HepG2 (cell line): ENCODE data around the gene KIF26B. TPM values are rescaled to one million over a fixed set of nuclear protein-coding genes. Genes with fewer than 3 reads are reported as not detected.
"Not testable (repeated sequence)": the region's sequence is repeated elsewhere in the genome, so short reads cannot be mapped to it uniquely, and the experiment has no call there.

Experiments
- ATAC-seq: fragments of 200-7000 bp; cut with Tn5 transposase; 3 replicates; pipeline ENCODE4 v1.9.1; 2020; ENCODE audit warnings: mild to moderate bottlenecking, moderate library complexity
- BruUV-seq: library from RNA; stranded (reverse); fragments of 400-500 nt; replicated peaks from 2 replicates; lab custom pipeline; 2021; lab: Mats Ljungman, UMichigan
- CTCF ChIA-PET: fragments of 300-600 bp; formaldehyde crosslinking; extraction: SDS; loops from one replicate; lab custom pipeline; 2021; ENCODE audit warnings: low total read pairs, inconsistent platforms, low intra/inter-chr PET ratio; lab: Yijun Ruan, JAX
- POLR2A ChIA-PET: fragments of 350-600 bp; sonication (Branson Sonifier 250); formaldehyde crosslinking; loops from one replicate; lab custom pipeline; 2020; ENCODE audit warnings: antibody characterized with exemption, inconsistent platforms; lab: Yijun Ruan, JAX
- DNase-seq: peaks from one replicate; pipeline ENCODE4 v3.0.0-alpha.2; 2015; ENCODE audit warnings: low spot score
- FAIRE-seq: peaks from 3 replicates; lab custom pipeline; 2011; peaks lifted over from hg19 to GRCh38; lab: Jason Lieb, UNC
- H2AFZ ChIP-seq: one replicate; pipeline ENCODE4 v1.6.1; 2011; ENCODE audit warnings: low read length, inconsistent platforms
- H3K27ac ChIP-seq: fragments of 300-600 bp; 3 replicates; pipeline ENCODE4 v1.8.0; 2011; ENCODE audit warnings: mixed run types, mild to moderate bottlenecking, mixed read lengths, low read length, inconsistent platforms; ENCODE audit not compliant: insufficient read depth; ENCODE audit errors: extremely low read length
- H3K27me3 ChIP-seq, 2 experiments: fragments of 200-600 bp in 1 of 2; 2 replicates in 1 of 2; 3 replicates in 1 of 2; pipeline versions ENCODE4 v1.6.0 to v1.8.0; 2011; ENCODE audit warnings: low read length in 2 of 2, mild to moderate bottlenecking in 2 of 2, moderate library complexity in 2 of 2, inconsistent platforms in 1 of 2; ENCODE audit not compliant: insufficient read depth in 2 of 2, control insufficient read depth in 1 of 2
- H3K36me3 ChIP-seq, 2 experiments: fragments of 200-600 bp in 1 of 2; replicated peaks in 1 of 2; 2 replicates in 1 of 2; 3 replicates in 1 of 2; pipeline versions ENCODE4 v1.5.1 to v1.8.0; 2011; ENCODE audit warnings: low read length in 2 of 2, inconsistent platforms in 1 of 2; ENCODE audit not compliant: insufficient read depth in 2 of 2, control insufficient read depth in 1 of 2
- H3K4me1 ChIP-seq: 2 replicates; pipeline ENCODE4 v1.5.1; 2012; ENCODE audit warnings: low read length, inconsistent platforms; ENCODE audit not compliant: insufficient read depth
- H3K4me2 ChIP-seq: 2 replicates; pipeline ENCODE4 v1.6.0; 2011; ENCODE audit warnings: low read depth, low read length, inconsistent platforms
- H3K4me3 ChIP-seq, 3 experiments: fragments of 200-600 bp in 1 of 3; sonication (generic), shearing (Covaris generic) in 1 of 3; replicated peaks in 1 of 3; 2 replicates each; pipeline ENCODE4 v1.5.1; 2011 to 2016; ENCODE audit warnings: low read length in 3 of 3, inconsistent platforms in 2 of 3, low read depth in 2 of 3, mild to moderate bottlenecking in 2 of 3, control low read depth in 1 of 3, mixed read lengths in 1 of 3; ENCODE audit not compliant: insufficient read depth in 1 of 3
- H3K79me2 ChIP-seq: one replicate; pipeline ENCODE4 v1.6.1; 2011; ENCODE audit warnings: low read length, inconsistent platforms; ENCODE audit not compliant: insufficient read depth
- H3K9ac ChIP-seq: 2 replicates; pipeline ENCODE4 v1.6.0; 2011; ENCODE audit warnings: mild to moderate bottlenecking, low read depth, low read length, inconsistent platforms; ENCODE audit not compliant: insufficient read depth
- H3K9me3 ChIP-seq: 2 replicates; pipeline ENCODE4 v1.5.1; 2012; ENCODE audit warnings: mild to moderate bottlenecking, low read length
- H4K20me1 ChIP-seq: 2 replicates; pipeline ENCODE4 v1.6.0; 2011; ENCODE audit warnings: inconsistent platforms, mild to moderate bottlenecking, low read length, moderate library complexity; ENCODE audit not compliant: insufficient read depth
- KDM4B ChIP-seq: sonication (generic); formaldehyde crosslinking; IDR thresholded peaks from 2 replicates; pipeline ENCODE4 v1.4.0; 2020; ENCODE audit warnings: missing genetic modification reagents
- KLF9 ChIP-seq: IDR thresholded peaks from 2 replicates; pipeline ENCODE4 v1.6.1; 2016; ENCODE audit warnings: low read depth
- MYPOP ChIP-seq: sonication (generic); formaldehyde crosslinking; IDR thresholded peaks from 2 replicates; pipeline ENCODE4 v1.8.1; 2023; ENCODE audit warnings: mild to moderate bottlenecking, moderate library complexity, missing genetic modification reagents
- NFKB2 ChIP-seq: sonication (generic); formaldehyde crosslinking; IDR thresholded peaks from 2 replicates; pipeline ENCODE4 v1.4.0; 2020; ENCODE audit warnings: missing genetic modification reagents, borderline replicate concordance
- PHB2 ChIP-seq: fragments of 450-650 bp; IDR thresholded peaks from 2 replicates; pipeline ENCODE4 v1.6.1; 2018; ENCODE audit not compliant: partially characterized antibody
- SNAPC5 ChIP-seq: sonication (generic); formaldehyde crosslinking; IDR thresholded peaks from 2 replicates; pipeline ENCODE4 v1.8.1; 2023; ENCODE audit warnings: mild to moderate bottlenecking, missing genetic modification reagents, borderline replicate concordance
- USF2 ChIP-seq, 2 experiments: sonication (generic) in 1 of 2; formaldehyde crosslinking in 1 of 2; IDR thresholded peaks; 2 replicates each; pipeline versions ENCODE4 v1.5.1 to v1.6.1; 2011 to 2020; ENCODE audit warnings: borderline replicate concordance in 1 of 2, low read depth in 1 of 2, low read length in 1 of 2, mild to moderate bottlenecking in 1 of 2, missing genetic modification reagents in 1 of 2, moderate library complexity in 1 of 2
- ZNF607 ChIP-seq: sonication (generic); formaldehyde crosslinking; IDR thresholded peaks from 2 replicates; pipeline ENCODE4 v1.5.1; 2020; ENCODE audit warnings: missing genetic modification reagents, mild to moderate bottlenecking, borderline replicate concordance
- WGBS: methylation state at CpG from one replicate; pipeline ENCODE4 v1.1.6; 2017; ENCODE audit warnings: low lambda C conversion rate; 5-methylcytosine and 5-hydroxymethylcytosine counted together
- in situ Hi-C: cut with HindIII; loops from 2 replicates; pipeline ENCODE4 v1.10.0; 2017; ENCODE audit warnings: low pct_unique_long_range_greater_than_20kb; ENCODE audit not compliant: extremely low pct_ligation_motif_present
- intact Hi-C: fragments of 100-400 bp; cut with micrococcal nuclease; formaldehyde crosslinking; loops from one replicate; pipeline ENCODE4 v1.10.0; 2022; ENCODE audit not compliant: unreplicated experiment
- polyA plus RNA-seq, 8 experiments: library from polyadenylated mRNA; depleted of rRNA in 3 of 8; stranded (reverse) in 7 of 8; unstranded in 1 of 8; fragments of >200 nt; fragmentation: Illumina TruSeq in 4 of 8; extraction: Trizol in 4 of 8; gene quantifications; 2 replicates each; pipeline versions ENCODE4 v1.2.1 to v1.2.3, GENCODE V29; 2011 to 2016; ENCODE audit warnings: low read depth in 4 of 8, missing spikeins in 1 of 8, mixed read lengths in 1 of 8; ENCODE audit not compliant: insufficient read depth in 1 of 8
- total RNA-seq, 5 experiments: library from RNA; depleted of rRNA; stranded (reverse); fragments of >200 nt; fragmentation: Illumina TruSeq; extraction: Trizol; gene quantifications; 2 replicates each; pipeline ENCODE4 v1.2.3, GENCODE V29; 2016; ENCODE audit warnings: low read depth in 1 of 5
- TF ChIP-seq, protein P1 (sequence below): sonication (generic); formaldehyde crosslinking; IDR thresholded peaks from 2 replicates; pipeline ENCODE4 v1.4.0; 2020; ENCODE audit warnings: mild to moderate bottlenecking, missing genetic modification reagents

The KIF26B gene
- total and polyA plus RNA-seq, 2 of the 13 experiments (the other 11 are each of a cell fraction or from before 2014, with no cell fraction given): 0.08 to 0.09 TPM

GRCh38 chr1:245730801-245731200 is 576.0 kb downstream of the KIF26B start (continued):
- no peak for TF ChIP-seq MYPOP (CRISPR knock-in tag)
- TF ChIP-seq KDM4B (CRISPR knock-in tag): no peak

DNA sequence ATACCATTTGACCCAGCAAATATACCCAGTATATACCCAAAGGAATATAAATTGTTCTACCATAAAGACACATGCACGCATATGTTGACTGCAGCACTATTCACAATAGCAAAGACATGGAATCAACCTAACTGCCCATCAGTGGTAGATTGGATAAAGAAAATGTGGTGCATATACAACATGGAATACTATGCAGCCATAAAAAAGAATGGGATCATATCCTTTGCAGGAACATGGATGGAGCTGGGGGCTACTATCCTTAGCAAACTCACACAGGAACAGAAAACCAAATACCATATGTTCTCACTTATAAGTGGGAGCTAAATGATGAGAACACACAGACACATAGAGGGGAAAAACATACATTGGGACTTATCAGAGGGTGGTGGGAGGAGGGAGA is 585.6 kb downstream of the KIF26B start:
- H3K4me1 ChIP-seq, FAIRE-seq, POLR2A ChIA-PET, H3K9ac ChIP-seq, H2AFZ ChIP-seq, H3K79me2 ChIP-seq, H3K27ac ChIP-seq, H3K9me3 ChIP-seq, H3K27me3 ChIP-seq, H3K4me3 ChIP-seq, ATAC-seq, BruUV-seq, in situ Hi-C loops, H3K4me2 ChIP-seq, CTCF ChIA-PET, DNase-seq, intact Hi-C loops, H4K20me1 ChIP-seq, H3K36me3 ChIP-seq: not testable (repeated sequence)
- 96% methylated on average over 1 of the region's 1 CpG for WGBS

DNA sequence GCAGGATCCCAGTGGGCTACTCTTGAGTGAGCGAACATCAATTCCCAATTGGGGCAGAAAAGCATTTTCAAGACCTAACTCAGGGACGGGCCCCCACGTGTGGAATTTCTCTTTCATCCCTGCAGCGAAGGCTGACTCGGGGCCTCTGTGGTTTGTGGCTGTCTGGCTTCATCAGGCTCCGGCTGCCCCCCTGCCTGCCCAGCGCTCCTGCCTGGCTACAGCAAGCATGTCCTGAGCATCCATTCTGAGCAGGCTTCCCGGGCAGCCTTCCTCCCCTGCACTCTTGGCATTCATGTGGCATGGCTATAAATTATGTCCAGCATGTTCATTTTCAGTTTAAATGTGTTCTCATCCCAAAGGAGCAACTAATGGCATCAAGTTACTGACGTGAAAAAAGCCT is 588.1 kb downstream of the KIF26B start:
- no peak for ATAC-seq
- Histone ChIP-seq H3K36me3 (no peaks in the 10 kb centered on the region), H3K4me2 (no peak overlapping the region), H3K27me3 (no peaks in the 10 kb centered on the region; a peak in 1 of 5 replicates), H3K4me1 (no peaks in the 10 kb centered on the region), H2AFZ (no peak overlapping the region), H3K4me3 (no peak overlapping the region), H3K27ac (no peak overlapping the region), H4K20me1 (no peaks in the 10 kb centered on the region), H3K9me3 (no peaks in the 10 kb centered on the region), H3K79me2 (no peaks in the 10 kb centered on the region), H3K9ac (no peak overlapping the region)
- no peak for DNase-seq
- ChIA-PET POLR2A (no interaction called here), CTCF (no interaction called here)
- intact Hi-C loops: no loop called here
- no TSS peak for BruUV-seq
- in situ Hi-C loops: no loop called here
- 69% methylated on average over 7 of the region's 9 CpGs for WGBS
- FAIRE-seq: no peak
- TF ChIP-seq, protein P1, sequence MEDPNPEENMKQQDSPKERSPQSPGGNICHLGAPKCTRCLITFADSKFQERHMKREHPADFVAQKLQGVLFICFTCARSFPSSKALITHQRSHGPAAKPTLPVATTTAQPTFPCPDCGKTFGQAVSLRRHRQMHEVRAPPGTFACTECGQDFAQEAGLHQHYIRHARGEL: no peak
- no peak for TF ChIP-seq ZNF607
- TF ChIP-seq NFKB2: no peak
- TF ChIP-seq USF2 (IDR thresholded peaks at IDR 0.05; ENCODE audit: low read depth, low read length): no peak
- no peak for TF ChIP-seq USF2 (CRISPR knock-in tag; IDR thresholded peaks at IDR 0.05; ENCODE audit: borderline replicate concordance)
- no peak for TF ChIP-seq KLF9 (CRISPR knock-in tag)
- TF ChIP-seq PHB2: no peak
- TF ChIP-seq SNAPC5: no peak
